HG02943 (cell line): ENCODE results near the gene NLRP5.
"Not testable (repeated sequence)": the region's sequence is repeated elsewhere in the genome, so short reads cannot be mapped to it uniquely, and the experiment has no call there.

Source experiments
- ATAC-seq: cut with Tn5 transposase; IDR thresholded peaks from one replicate; pipeline ENCODE4 v1.9.1; 2021; ENCODE audit warnings: mild to moderate bottlenecking, low read depth, moderate library complexity; ENCODE audit not compliant: unreplicated experiment

The NLRP5 gene

DNA sequence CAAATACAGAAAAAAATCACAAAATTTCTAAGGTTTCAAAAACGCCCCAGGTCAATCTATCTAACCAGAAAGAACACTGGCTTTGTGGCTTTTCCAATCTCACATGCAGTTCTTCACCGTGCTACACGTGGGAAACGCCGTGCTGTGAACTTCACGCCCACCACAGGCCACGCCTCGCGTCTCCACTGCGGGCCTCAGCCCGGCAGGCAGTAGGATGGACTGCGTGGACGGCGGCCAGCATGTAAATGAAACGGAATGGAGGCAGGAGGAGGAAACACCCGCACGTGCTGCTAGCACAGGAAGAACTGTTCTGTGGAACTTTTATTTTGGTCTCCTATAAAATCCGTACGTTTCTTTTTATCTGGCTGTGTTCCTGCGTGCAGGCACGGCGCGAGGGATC lies 110.7 kb downstream of the NLRP5 start:
- ATAC-seq: no peak

DNA sequence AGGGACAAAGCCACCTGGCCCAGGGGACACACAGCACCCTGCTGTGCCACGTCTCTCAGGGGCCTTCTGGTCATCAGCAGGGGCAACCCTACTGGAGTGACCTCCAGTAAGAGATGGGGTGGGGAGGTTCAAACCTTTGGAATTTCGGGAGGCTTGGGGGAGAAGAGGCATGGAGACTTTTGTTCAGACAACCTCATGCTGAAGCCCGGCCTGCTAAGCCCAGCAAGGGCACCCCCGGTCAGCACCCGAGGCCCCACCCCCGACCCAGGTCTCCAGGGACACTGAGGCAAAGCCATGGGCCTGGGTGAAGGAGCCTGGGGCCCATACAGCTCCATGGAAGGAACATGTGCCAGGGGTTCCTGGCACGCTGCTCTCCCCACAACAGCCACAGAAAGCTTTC lies 111.2 kb downstream of the NLRP5 start:
- no peak for ATAC-seq

DNA sequence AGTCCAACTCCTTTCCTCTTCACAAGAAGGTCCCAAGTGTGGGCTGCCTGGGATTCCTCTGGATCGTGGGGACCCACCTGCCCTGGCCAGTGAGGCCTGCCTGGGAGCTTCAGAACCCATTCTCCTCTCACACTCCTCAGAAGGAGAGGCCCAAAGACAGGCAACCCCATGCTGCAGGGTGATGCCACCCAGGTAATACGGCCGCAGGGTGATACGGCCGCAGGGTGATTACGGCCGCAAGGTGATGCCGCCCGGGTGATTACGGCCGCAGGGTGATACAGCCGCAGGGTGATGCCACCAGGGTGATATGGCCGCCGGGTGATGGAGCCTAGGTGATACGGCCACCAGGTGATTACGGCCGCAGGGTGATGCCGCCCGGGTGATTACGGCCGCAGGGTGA lies 111.7 kb downstream of the NLRP5 start:
- ATAC-seq: not testable (repeated sequence)

DNA sequence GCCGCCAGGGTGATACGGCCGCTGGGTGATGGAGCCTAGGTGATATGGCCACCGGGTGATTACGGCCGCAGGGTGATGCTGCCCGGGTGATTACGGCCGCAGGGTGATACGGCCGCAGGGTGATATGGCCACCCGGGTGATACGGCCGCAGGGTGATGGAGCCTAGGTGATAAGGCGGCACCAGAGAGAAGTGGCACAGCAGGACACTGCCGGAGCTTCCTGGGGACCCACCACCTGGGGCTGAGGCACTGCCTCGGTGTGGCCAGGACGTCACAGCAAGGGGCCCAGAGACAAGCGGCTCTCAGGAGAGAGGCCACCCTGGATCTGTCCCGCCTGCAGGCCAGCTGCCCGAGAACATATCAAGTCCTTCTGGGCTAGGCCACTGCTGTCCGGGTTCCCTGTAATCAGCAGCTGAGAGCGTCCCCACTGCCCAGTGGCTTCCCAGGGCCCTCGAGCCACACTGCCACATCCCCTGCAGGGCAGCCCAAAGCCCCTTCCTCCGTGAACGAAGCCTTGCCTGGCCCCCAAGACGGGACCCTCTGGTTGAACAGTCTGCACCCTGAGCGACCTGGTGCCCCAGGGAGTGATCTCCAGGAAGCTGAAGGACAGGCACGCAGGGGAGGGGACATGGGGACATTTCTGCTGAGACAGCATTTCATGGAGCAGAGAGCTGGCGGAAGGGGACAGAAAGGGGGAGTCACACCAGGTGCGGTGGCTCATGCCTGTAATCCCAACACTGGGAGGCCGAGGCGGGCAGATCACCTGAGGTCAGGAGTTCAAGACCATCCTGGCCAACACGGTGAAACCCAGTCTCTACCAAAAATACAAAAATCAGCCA lies 112.4 kb downstream of the NLRP5 start:
- ATAC-seq: no peak

DNA sequence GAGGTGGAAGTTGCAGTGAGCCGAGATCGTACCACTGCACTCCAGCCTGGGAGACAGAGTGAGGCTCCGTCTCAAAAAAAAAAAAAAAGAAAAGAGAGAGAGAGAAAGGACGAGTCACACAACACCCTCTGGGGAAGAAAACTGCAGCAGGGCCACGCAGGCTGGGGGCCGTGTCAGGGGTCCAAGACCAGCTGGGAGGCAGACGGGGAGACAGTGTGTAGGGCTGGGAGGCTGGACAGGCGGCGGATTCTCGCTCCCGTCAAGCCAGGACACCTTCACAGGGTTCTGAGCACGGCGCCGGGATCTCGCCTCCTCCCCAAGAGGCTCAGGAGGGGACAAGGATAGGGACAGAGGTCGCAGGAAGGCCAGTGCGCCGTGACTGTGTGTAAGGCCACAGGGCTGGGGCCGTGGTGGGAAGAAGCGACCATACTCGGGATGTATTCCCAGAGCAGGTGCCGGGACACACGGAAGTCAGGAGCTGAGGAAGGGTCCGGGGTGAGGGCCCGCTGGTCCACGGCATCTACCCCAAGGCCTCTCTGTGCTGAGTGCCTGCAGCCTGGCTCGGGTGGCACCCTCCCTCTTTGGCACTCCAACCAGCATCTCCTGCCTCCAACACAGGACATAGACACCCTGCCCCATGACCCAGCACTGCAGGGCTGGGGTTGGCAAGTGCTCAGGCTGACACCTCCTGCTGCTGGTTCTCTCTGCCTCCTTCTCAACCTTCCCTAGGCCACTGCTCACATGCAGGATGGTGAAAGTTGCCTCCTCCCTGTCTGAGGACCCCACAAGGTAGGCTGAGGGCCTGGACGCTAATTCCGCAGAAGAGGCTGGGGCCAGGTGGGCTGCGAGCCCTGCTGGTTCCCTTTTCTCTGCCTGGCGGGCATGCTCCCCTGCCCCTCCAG lies 113.3 kb downstream of the NLRP5 start:
- ATAC-seq: no peak

DNA sequence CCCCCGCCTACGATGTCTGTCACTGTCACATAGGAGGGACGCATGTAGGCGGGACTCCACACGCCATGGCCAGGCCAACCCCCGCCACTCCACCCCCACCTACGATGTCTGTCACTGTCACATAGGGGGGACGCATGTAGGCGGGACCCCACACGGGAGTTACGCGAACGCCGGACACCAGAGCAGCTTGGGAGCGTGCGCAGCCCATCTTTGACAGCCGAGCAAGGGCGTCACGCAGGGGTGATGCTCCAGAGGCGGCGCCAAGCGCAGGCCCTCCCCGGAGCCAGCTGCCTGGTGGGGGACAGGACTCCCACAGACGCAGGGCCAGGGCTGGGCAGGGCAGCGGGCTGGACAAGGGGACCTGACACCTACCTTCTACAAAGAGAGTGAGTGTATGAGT lies 114.5 kb downstream of the NLRP5 start:
- ATAC-seq: no peak

DNA sequence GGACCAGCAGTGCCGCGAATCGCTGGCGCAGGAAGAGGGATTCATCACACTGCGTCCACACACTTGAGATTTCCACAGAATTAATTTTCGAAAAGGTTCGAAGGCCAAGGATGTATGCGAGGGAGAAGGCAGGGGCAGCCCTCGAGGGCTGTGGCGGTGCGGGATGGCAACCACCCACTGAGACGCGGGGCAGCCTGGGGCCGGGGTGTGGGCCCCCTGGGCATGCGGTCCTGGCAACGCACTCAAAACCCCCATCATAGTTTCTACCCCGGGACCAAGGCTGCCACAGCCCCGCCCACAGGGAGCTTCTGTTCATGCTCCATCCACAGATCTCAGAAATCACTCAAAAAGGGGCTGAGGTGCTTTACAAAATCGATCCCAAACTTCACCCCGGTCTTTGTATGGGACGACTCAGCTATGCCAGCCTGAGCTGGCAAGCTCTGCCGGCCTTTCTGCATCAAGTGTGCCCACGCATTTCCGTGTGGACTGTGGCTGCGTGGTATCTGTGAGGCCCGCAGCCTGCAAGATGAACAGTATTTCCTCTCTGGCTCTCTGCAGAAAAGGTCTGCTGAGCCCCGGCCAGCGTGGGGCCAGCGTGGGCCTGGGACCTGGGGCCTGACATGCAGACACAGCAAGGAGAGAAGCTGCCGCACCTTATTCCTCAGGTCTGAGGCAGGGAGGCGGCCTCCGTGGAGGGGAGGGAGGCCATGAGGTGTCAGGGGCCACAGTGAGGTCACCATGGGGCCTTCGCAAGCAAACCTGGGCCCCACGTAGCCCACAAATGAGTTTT lies 115.4 kb downstream of the NLRP5 start:
- no peak for ATAC-seq

DNA sequence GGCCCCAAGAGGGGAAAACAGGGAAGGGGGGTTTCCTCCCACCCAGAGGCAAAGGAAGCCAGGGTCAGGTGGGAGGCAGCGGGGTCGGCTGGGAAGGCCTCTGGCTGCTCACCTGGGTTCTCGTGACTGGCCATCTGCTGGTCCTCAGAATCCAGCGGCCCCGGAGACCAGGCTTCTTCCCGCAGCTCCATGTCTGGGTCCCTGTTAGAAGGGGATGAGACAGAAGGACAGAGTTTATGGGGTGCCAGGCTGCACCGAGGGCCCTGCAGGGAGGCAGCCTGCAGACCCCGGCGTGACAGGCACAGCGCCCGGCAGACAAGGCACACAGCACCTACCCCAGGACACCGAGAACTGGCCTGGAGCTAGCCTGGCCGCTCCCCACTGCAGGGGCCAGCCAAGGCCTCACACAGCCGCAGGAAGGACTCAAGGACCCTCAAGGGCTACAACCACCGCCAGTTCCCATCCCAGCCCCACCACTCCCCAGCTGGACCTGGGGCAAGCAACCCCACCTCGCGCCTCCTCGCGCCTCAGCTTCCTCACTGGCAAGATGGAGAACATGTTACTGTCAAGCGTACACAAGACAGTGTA lies 116.5 kb downstream of the NLRP5 start:
- ATAC-seq: no peak

DNA sequence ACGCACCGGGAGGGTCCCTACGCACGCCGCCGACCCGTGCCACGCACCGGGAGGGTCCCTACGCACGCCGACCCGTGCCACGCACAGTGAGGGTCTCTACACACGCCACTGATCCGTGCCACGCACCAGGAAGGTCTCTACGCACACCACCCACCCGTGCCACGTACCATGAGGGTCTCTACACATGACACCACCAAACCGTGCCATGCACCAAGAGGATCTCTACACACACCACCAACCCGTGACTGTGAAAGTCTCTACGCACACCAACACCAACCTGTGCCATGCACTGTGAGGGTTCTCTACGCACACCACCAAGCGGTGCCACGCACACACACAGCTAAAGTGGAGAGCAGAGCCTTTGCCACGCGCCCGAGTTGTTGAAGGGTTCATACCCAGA lies 117.8 kb downstream of the NLRP5 start:
- no peak for ATAC-seq

DNA sequence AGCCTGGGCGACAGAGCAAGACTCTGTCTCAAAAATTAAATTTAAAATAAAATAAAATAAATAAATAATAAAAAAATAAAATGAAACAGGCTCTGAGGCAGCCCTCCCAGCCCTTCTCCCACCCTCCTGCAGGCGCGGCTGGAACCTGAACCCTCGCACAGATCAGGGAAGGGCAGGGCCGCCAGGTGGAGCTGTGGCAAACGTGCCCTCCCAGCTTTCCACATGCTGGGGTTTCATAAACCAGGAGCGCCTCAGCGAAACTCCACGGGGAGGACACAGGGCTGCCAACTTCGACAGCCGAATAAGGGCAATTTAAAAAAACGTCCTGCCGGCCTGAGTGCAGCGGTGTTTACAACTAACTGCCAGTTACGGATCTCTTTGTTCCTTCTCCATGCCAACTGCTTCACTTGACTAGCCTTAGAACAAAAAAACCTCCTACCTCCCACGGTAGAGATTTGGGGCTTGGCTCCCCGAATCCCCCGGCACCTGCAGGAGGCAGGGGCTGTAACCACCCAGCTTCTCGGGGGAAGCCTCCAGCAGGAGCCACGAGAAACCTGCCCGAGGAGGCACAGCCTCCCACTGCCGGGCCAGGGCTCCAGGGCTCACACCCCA lies 118.6 kb downstream of the NLRP5 start:
- ATAC-seq: no peak

DNA sequence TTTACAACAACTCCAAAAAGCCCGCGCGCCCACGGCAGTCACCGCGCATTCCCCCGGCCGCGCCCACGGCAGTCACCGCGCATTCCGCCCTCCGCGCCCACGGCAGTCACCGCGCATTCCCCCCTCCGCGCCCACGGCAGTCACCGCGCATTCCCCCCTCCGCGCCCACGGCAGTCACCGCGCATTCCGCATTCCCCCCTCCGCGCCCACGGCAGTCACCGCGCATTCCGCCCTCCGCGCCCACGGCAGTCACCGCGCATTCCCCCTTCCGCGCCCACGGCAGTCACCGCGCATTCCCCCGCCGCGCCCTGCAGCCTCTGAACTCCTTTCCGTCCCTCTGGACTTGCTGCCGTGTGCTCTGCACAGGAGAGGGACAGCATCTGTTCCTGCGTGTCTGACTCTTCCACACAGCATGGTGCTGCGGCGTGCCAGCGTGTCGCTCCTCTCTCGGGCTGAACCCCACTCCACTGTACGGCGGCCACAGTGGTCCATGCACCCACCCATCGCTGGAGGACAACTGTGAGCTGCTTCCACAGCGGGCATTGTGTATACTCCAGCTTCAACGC lies 119.3 kb downstream of the NLRP5 start:
- not testable (repeated sequence) for ATAC-seq

DNA sequence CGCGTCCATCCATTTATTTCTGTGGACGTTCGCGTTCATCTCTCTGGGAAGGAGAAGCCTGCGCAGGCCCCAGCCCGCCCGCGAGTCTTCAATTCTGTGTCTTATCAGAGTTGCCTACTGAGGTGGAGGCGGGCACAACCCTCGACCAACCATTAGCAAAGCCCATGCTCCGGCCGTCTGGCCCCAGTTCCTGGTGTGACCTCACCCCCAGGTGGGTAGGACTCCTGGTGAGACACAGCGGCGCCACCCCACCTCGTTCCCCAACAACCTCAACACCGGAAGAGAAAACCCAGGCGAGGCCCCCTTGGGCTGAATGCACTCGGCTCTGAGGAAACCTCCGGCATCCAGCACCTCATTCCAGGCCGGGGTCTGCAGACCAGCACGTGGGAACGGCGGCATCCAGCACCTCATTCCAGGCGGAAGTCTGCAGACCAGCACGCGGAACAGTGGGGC lies 119.8 kb downstream of the NLRP5 start:
- ATAC-seq: no peak

DNA sequence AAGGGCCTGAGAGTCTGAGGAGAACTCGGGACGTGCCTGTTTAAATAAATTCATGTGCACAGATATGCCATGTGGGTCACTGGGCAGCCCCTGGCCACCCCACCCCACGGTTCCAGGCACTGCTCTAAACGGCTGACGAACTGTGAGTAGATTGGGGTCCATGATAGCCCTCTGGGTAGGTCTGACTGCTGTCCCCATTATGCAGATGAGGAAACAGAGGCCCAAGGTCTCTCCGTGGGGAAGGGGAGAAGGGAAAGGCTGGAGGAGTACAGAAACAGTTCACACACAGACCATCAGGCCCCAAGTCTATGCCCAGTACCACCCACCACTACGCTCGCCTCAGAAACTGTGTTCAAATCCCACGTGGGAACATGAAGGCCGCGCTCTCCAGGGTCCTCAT lies 120.4 kb downstream of the NLRP5 start:
- ATAC-seq: no peak

DNA sequence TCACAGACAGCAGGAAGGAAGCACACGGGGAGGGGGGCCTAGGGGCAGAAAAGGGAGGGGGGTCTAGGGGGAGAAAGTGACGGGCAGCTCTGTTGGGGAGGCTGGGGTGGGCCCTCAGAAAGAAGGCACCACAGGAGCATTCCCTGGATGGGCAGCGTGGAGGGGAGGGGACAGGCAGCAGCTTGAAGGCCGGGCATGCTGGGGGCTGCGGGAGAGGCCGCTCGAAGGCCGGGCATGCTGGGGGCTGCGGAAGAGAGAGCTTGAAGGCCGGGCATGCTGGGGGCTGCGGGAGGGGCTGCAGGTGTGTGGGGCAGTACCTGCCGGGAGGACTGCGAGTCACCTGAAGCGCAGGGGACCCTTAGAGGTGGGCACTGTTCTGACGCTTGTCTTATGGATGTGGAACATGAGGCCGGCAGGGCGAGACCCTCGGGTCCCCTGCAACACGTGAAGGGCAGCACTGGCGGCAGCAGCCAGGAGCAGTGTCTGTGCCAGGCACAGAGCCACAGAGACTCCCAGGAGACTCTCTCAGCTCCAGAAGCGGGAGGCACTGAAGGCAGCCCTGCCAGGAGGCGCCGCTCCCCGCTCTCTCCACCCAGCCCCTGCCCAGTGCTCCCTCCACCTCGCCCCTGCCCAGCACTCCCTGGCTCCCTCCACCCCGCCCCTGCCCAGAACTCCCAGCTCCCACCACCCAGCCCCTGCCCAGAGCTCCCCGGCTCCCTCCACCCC lies 121.2 kb downstream of the NLRP5 start:
- no peak for ATAC-seq

DNA sequence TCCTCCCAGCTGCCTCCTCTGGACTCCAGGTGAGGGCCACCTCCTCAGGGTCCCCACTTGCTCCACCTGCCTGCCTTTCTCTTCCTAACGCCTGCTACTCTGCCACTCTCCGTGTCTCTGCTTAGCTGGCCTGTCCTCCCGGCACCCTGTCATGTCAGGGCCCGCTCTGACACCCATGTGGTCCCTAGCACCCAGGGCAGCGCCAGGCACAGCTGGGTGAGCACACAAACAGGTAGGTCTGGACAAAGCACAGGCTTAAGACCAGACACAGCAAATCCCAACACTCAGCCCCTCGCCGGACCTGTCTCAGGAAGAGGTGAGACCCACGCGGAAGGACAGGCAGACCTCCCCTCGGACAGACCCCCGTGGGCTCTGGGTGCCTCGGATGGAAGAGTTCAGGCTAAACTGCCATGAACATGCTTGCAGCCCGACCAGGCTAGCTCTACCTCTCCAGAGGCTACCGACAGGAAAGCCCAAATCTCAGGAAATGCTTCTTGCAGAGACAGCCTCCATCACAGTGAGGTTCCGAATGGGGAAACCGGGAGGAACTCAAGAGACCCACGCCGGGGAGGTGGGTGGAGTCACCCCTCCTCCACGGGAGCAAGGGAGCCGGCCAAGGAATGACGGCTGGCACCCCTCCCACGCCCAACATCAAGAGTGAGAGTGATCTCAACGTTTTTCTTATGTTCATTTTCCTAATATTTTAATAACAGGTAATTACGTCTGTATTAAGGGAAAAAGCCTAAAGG lies 122.0 kb downstream of the NLRP5 start:
- no peak for ATAC-seq

DNA sequence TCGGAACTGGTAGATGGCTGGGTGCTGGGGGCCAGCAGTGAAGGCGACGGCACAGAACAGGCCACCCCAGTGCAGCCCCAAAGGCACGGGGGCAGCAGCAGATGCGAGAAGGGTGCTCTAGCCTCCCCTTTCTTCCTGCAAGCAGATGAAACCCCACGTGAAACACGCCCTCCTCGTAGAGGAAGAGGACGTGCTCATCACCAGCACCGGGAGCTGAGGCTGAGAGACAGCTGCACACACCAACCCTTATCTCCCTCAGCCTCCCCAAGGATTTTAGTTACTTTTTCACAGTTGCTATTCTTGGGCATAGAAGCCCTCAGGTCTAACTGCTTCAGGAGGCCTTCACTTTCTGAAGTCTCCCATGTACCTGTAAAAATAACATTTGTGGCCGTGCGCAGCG lies 122.7 kb downstream of the NLRP5 start:
- no peak for ATAC-seq

DNA sequence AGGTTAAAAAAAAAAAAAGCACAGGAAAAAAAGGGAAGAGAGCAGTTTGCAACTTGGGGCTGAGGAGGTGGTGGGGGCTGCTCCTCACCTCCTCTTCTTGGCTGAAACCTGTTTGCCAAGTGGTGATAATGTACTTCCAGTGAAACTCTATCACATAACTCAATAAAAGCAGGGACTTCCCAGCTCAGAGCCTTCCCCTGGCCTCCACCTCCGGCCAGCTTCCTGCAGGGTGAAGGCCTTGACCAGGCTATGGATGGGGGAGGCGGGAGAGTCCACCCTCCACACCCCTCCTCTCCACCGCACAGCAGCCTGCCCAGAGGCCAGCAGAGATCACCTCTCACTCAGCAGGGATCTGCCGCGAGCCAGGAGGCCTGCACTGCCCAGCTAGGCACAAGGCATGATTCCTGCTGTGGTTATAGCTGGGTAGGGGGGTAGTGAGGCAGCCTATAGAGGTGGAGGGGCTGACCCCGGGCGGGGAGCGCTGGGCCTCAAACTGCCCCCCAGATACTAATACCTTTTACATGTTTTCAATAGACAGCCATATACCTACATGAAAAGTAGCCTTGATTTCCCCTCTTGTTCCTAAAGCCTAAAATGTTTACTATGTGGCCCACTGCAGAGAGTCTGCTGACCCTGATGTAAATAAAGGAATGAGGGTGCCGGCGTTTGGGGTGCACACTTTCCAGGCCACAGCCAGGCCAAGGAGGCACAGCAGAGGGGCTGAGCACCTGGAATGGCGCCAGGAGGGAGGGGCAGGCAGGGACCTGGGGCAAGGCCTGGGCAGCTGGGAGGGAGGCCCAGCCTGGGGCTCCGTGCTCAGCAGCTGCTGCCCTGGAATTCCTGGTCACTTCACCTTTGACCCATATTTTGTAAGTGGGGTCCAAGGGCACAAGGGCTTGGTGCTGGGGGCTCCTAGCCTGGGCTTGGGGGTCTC lies 124.2 kb downstream of the NLRP5 start:
- no peak for ATAC-seq
